Liver (tissue), 9 donors: ENCODE data around the gene USP31. TPM values are rescaled to one million over a fixed set of nuclear protein-coding genes. Genes with fewer than 3 reads are reported as not detected.

Source experiments
- DNase-seq: peaks from one replicate; pipeline ENCODE4 v3.0.0-alpha.2; 2017; ENCODE audit warnings: low spot score
- H3K27ac ChIP-seq, 2 donors: one replicate each; pipeline ENCODE4 v1.7.0; 2013; ENCODE audit warnings: inconsistent platforms in 2 of 2, low read length in 2 of 2, control low read depth in 1 of 2, low read depth in 1 of 2, mild to moderate bottlenecking in 1 of 2
- H3K27me3 ChIP-seq, 4 donors: one replicate each; pipeline versions ENCODE4 v1.6.1 to v1.7.0; 2013; ENCODE audit warnings: low read length in 3 of 4, inconsistent platforms in 1 of 4, mild to moderate bottlenecking in 1 of 4, moderate library complexity in 1 of 4; ENCODE audit not compliant: control insufficient read depth in 4 of 4, insufficient read depth in 4 of 4
- H3K36me3 ChIP-seq, 4 donors: one replicate each; pipeline versions ENCODE4 v1.6.1 to v1.7.0; 2013; ENCODE audit warnings: low read length in 3 of 4, mild to moderate bottlenecking in 3 of 4, low read depth in 1 of 4, moderate library complexity in 1 of 4; ENCODE audit not compliant: control insufficient read depth in 4 of 4, insufficient read depth in 3 of 4
- H3K4me1 ChIP-seq, 4 donors: one replicate each; pipeline versions ENCODE4 v1.6.1 to v1.7.0; 2013; ENCODE audit warnings: low read length in 3 of 4, mild to moderate bottlenecking in 3 of 4, moderate library complexity in 1 of 4; ENCODE audit not compliant: control insufficient read depth in 4 of 4, insufficient read depth in 4 of 4
- H3K4me3 ChIP-seq, 3 donors: one replicate each; pipeline versions ENCODE4 v1.6.1 to v1.7.0; 2013; ENCODE audit warnings: low read length in 3 of 3, control low read depth in 1 of 3, low read depth in 1 of 3, mild to moderate bottlenecking in 1 of 3
- H3K9ac ChIP-seq, 2 donors: one replicate each; pipeline ENCODE4 v1.7.0; 2013; ENCODE audit warnings: low read length in 2 of 2, mild to moderate bottlenecking in 2 of 2, moderate library complexity in 2 of 2, control low read depth in 1 of 2, low read depth in 1 of 2
- H3K9me3 ChIP-seq, 4 donors: one replicate each; pipeline versions ENCODE4 v1.6.1 to v1.7.0; 2013; ENCODE audit warnings: low read length in 3 of 4; ENCODE audit not compliant: control insufficient read depth in 4 of 4
- EGR1 ChIP-seq, 2 donors: IDR thresholded peaks; 2 replicates each; pipeline ENCODE4 v1.6.1; 2016 to 2018; ENCODE audit warnings: antibody characterized with exemption in 2 of 2, low read depth in 2 of 2
- FOXA1 ChIP-seq: IDR thresholded peaks from 2 replicates; pipeline ENCODE4 v1.6.1; 2016; ENCODE audit warnings: antibody characterized with exemption
- FOXA2 ChIP-seq: IDR thresholded peaks from 2 replicates; pipeline ENCODE4 v1.6.1; 2016; ENCODE audit warnings: antibody characterized with exemption
- GABPA ChIP-seq, 2 donors: IDR thresholded peaks in 1 of 2; conservative IDR thresholded peaks in 1 of 2; 2 replicates each; pipeline ENCODE4 v1.6.1; 2016; ENCODE audit warnings: antibody characterized with exemption in 2 of 2, mild to moderate bottlenecking in 1 of 2, moderate library complexity in 1 of 2
- HNF4A ChIP-seq, 2 donors: conservative IDR thresholded peaks; 2 replicates each; pipeline ENCODE4 v1.6.1; 2016; ENCODE audit warnings: antibody characterized with exemption in 2 of 2, mild to moderate bottlenecking in 2 of 2
- HNF4G ChIP-seq: IDR thresholded peaks from 2 replicates; pipeline ENCODE4 v1.6.1; 2016; ENCODE audit warnings: antibody characterized with exemption
- JUND ChIP-seq, 2 donors: IDR thresholded peaks; 2 replicates each; pipeline ENCODE4 v1.6.1; 2016; ENCODE audit warnings: antibody characterized with exemption in 2 of 2
- NR2F2 ChIP-seq: IDR thresholded peaks from 2 replicates; pipeline ENCODE4 v1.6.1; 2016; ENCODE audit warnings: antibody characterized with exemption
- RAD21 ChIP-seq, 2 donors: IDR thresholded peaks; 2 replicates each; pipeline ENCODE4 v1.6.1; 2016; ENCODE audit warnings: antibody characterized with exemption in 2 of 2, mild to moderate bottlenecking in 2 of 2
- RXRA ChIP-seq, 2 donors: IDR thresholded peaks; 2 replicates each; pipeline ENCODE4 v1.6.1; 2017 to 2018; ENCODE audit warnings: antibody characterized with exemption in 2 of 2, mild to moderate bottlenecking in 1 of 2
- SP1 ChIP-seq: IDR thresholded peaks from 2 replicates; pipeline ENCODE4 v1.6.1; 2018; ENCODE audit warnings: antibody characterized with exemption, mild to moderate bottlenecking
- TAF1 ChIP-seq: conservative IDR thresholded peaks from 2 replicates; pipeline ENCODE4 v1.6.1; 2016; ENCODE audit warnings: antibody characterized with exemption, mild to moderate bottlenecking
- YY1 ChIP-seq: IDR thresholded peaks from 2 replicates; pipeline ENCODE4 v1.6.1; 2016; ENCODE audit warnings: antibody characterized with exemption, mild to moderate bottlenecking
- WGBS: extraction: QIAGEN DNeasy Blood & Tissue Kit; methylation state at CpG from one replicate; pipeline ENCODE4 v1.1.7; 2013; 5-methylcytosine and 5-hydroxymethylcytosine counted together
- polyA plus RNA-seq, 2 donors: library from polyadenylated mRNA; stranded (reverse) in 1 of 2; unstranded in 1 of 2; fragments of 200-250 nt in 1 of 2; fragments of >200 nt in 1 of 2; fragmentation: Nextera tagmentation in 1 of 2; extraction: Ambion mirVana in 1 of 2; gene quantifications; one replicate each; pipeline versions ENCODE4 v1.2.1 to v1.2.3, GENCODE V29; 2013 to 2015
- total RNA-seq, 2 donors: library from RNA; depleted of rRNA; stranded (reverse); fragments of >200 nt; gene quantifications; one replicate each; pipeline ENCODE4 v1.2.3, GENCODE V29; 2014
- TF ChIP-seq, protein P1 (sequence below): fragments of 150-350 bp; IDR thresholded peaks from 2 replicates; pipeline ENCODE4 v1.5.1; 2017; ENCODE audit warnings: improper control_type of control experiment, low read depth, low read length; ENCODE audit not compliant: missing input control
- TF ChIP-seq, protein P2 (sequence below): IDR thresholded peaks from 2 replicates; pipeline ENCODE4 v1.6.1; 2016; ENCODE audit warnings: antibody characterized with exemption
- TF ChIP-seq, protein P3 (sequence below): IDR thresholded peaks from 2 replicates; pipeline ENCODE4 v1.6.1; 2016; ENCODE audit warnings: antibody characterized with exemption
- TF ChIP-seq, protein P4 (sequence below): IDR thresholded peaks from 2 replicates; pipeline ENCODE4 v1.6.1; 2016; ENCODE audit warnings: antibody characterized with exemption, mild to moderate bottlenecking
- TF ChIP-seq, protein P5 (sequence below): IDR thresholded peaks from 2 replicates; pipeline ENCODE4 v1.6.1; 2016; ENCODE audit warnings: antibody characterized with exemption
- donor health status: healthy.
- donor health status: healthy.
- donor health status: healthy.
- donor health status: healthy.
- donor health status: healthy.

The USP31 gene
- total and polyA plus RNA-seq, 4 donors: 2.4 to 16.4 (median 3.8) TPM

DNA sequence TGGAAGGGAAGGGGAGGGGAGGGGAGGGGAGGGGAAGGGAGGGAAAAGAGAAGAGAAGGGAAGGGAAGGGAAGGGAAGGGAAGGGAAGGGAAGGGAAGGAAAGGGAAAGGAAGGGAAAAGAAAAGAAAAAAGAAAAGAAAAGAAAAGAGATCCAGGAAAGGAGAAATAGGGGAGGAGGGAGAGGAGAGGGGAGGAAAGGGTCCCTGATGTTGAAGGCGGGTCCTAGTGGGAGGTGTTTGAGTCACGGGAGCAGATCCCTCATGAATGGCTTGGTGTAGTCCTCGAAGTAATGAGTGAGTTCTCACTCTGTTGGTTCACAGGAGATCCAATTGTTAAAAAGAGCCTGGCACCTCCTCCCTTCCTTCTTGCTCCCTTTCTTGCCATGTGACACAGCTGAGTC is 6.9 kb upstream of the USP31 start (continued):
- TF ChIP-seq, protein P1, sequence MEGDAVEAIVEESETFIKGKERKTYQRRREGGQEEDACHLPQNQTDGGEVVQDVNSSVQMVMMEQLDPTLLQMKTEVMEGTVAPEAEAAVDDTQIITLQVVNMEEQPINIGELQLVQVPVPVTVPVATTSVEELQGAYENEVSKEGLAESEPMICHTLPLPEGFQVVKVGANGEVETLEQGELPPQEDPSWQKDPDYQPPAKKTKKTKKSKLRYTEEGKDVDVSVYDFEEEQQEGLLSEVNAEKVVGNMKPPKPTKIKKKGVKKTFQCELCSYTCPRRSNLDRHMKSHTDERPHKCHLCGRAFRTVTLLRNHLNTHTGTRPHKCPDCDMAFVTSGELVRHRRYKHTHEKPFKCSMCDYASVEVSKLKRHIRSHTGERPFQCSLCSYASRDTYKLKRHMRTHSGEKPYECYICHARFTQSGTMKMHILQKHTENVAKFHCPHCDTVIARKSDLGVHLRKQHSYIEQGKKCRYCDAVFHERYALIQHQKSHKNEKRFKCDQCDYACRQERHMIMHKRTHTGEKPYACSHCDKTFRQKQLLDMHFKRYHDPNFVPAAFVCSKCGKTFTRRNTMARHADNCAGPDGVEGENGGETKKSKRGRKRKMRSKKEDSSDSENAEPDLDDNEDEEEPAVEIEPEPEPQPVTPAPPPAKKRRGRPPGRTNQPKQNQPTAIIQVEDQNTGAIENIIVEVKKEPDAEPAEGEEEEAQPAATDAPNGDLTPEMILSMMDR: no peak
- no peak for TF ChIP-seq TAF1

DNA sequence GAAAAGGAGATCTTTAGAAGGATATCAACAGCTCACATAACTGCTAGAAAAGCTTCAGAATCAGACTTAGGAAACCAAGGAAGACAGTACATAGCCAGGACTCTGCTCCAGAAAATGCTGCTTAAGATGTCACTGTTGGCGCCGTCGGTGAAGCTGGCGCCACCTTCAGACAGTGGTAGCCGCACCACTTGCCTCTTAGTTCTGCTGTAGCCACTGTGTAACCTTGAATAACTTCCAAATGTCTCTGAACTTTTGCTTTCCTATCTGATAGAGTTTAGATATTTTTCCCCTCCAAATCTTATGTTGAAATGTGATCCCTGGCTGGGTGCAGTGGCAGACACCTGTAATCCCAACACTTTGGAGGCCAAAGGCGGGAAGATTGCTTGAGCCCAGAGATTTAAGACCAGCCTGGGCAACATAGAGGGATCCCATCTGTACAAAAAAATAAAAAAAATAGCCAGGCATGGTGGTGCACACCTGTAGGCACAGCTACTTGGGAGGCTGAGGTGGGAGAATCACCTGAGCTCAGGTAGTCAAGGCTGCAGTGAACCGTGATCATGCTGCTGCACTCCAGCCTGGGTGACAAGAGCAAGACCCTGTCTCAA is 6.3 kb upstream of the USP31 start:
- no peak for TF ChIP-seq EGR1 (IDR thresholded peaks at IDR 0.05; ENCODE audit: low read depth in 2 of 2)
- peak in 1 of 2 donors; percentile 46 for TF ChIP-seq JUND (IDR thresholded peaks at IDR 0.05)
- no peak for TF ChIP-seq NR2F2
- TF ChIP-seq, protein P2, sequence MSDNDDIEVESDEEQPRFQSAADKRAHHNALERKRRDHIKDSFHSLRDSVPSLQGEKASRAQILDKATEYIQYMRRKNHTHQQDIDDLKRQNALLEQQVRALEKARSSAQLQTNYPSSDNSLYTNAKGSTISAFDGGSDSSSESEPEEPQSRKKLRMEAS: no peak
- TF ChIP-seq, protein P3, sequence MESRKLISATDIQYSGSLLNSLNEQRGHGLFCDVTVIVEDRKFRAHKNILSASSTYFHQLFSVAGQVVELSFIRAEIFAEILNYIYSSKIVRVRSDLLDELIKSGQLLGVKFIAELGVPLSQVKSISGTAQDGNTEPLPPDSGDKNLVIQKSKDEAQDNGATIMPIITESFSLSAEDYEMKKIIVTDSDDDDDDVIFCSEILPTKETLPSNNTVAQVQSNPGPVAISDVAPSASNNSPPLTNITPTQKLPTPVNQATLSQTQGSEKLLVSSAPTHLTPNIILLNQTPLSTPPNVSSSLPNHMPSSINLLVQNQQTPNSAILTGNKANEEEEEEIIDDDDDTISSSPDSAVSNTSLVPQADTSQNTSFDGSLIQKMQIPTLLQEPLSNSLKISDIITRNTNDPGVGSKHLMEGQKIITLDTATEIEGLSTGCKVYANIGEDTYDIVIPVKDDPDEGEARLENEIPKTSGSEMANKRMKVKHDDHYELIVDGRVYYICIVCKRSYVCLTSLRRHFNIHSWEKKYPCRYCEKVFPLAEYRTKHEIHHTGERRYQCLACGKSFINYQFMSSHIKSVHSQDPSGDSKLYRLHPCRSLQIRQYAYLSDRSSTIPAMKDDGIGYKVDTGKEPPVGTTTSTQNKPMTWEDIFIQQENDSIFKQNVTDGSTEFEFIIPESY: no peak
- peak; percentile 53 to 55 for TF ChIP-seq RAD21 (IDR thresholded peaks at IDR 0.05)
- no peak for TF ChIP-seq FOXA2
- TF ChIP-seq, protein P1: no peak
- peak; percentile 27 for TF ChIP-seq SP1
- TF ChIP-seq GABPA (IDR thresholded peaks at IDR 0.05 in 1 of 2, conservative IDR thresholded peaks at IDR 0.05 in 1 of 2): no peak
- TF ChIP-seq HNF4A (conservative IDR thresholded peaks at IDR 0.05): peak; percentile 49 to 67
- no peak for TF ChIP-seq HNF4G
- TF ChIP-seq, protein P4, sequence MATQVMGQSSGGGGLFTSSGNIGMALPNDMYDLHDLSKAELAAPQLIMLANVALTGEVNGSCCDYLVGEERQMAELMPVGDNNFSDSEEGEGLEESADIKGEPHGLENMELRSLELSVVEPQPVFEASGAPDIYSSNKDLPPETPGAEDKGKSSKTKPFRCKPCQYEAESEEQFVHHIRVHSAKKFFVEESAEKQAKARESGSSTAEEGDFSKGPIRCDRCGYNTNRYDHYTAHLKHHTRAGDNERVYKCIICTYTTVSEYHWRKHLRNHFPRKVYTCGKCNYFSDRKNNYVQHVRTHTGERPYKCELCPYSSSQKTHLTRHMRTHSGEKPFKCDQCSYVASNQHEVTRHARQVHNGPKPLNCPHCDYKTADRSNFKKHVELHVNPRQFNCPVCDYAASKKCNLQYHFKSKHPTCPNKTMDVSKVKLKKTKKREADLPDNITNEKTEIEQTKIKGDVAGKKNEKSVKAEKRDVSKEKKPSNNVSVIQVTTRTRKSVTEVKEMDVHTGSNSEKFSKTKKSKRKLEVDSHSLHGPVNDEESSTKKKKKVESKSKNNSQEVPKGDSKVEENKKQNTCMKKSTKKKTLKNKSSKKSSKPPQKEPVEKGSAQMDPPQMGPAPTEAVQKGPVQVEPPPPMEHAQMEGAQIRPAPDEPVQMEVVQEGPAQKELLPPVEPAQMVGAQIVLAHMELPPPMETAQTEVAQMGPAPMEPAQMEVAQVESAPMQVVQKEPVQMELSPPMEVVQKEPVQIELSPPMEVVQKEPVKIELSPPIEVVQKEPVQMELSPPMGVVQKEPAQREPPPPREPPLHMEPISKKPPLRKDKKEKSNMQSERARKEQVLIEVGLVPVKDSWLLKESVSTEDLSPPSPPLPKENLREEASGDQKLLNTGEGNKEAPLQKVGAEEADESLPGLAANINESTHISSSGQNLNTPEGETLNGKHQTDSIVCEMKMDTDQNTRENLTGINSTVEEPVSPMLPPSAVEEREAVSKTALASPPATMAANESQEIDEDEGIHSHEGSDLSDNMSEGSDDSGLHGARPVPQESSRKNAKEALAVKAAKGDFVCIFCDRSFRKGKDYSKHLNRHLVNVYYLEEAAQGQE: no peak
- TF ChIP-seq YY1: no peak
- TF ChIP-seq, protein P5, sequence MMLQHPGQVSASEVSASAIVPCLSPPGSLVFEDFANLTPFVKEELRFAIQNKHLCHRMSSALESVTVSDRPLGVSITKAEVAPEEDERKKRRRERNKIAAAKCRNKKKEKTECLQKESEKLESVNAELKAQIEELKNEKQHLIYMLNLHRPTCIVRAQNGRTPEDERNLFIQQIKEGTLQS: no peak
- TF ChIP-seq RXRA (IDR thresholded peaks at IDR 0.05): peak; percentile 62 to 76
- no peak for TF ChIP-seq FOXA1
- TF ChIP-seq TAF1: no peak
- no peak for DNase-seq
- no peaks in the 10 kb centered on the region for H3K9me3 ChIP-seq

More for the DNA sequence above, 6.3 kb upstream of the USP31 start:
- 31% methylated on average over 7 of the region's 7 CpGs for WGBS
- Histone ChIP-seq H3K9ac (no peak overlapping the region), H3K4me3 (no peak overlapping the region), H3K36me3 (no peaks in the 10 kb centered on the region), H3K27ac (no peak overlapping the region), H3K27me3 (no peaks in the 10 kb centered on the region), H3K4me1 (no peaks in the 10 kb centered on the region)
